ENCODE results near the gene IQCC.

Gene IQCC

GRCh38 chr1:32224285-32224684 lies 18.8 kb downstream of the IQCC start:
- DNase-seq (ENCODE audit: low spot score) = no peak

- no peak for DNase-seq (ENCODE audit: low spot score)
Observed at GRCh38 chr1:32228771-32229170, 23.3 kb downstream of the IQCC start.

- no peak for DNase-seq (ENCODE audit: low spot score)
Observed at GRCh38 chr1:32231843-32232432, 26.5 kb downstream of the IQCC start.

- DNase-seq (ENCODE audit: low spot score) = no peak
Observed at GRCh38 chr1:32232558-32233304, 27.3 kb downstream of the IQCC start.

GRCh38 chr1:32234792-32235191 lies 29.3 kb downstream of the IQCC start:
- DNase-seq (ENCODE audit: low spot score) = no peak

- no peak for DNase-seq (ENCODE audit: low spot score)
Observed at GRCh38 chr1:32239337-32239736, 33.9 kb downstream of the IQCC start.

GRCh38 chr1:32239790-32240139 lies 34.3 kb downstream of the IQCC start:
- DNase-seq (ENCODE audit: low spot score) = no peak

GRCh38 chr1:32240140-32240951 lies 34.9 kb downstream of the IQCC start:
- peak; percentile 79 for DNase-seq (ENCODE audit: low spot score)

GRCh38 chr1:32241001-32241763 lies 35.7 kb downstream of the IQCC start:
- DNase-seq (ENCODE audit: low spot score) = peak; percentile 82

GRCh38 chr1:32242341-32242851 lies 36.9 kb downstream of the IQCC start:
- DNase-seq (ENCODE audit: low spot score) = no peak

GRCh38 chr1:32246888-32247273 lies 41.4 kb downstream of the IQCC start, which contains the start of gene FAM167B:
Gene FAM167B, plus strand, starts transcription at chr1:32247222. Its CDS starts 200 bp downstream, at chr1:32247422.
- no peak for DNase-seq (ENCODE audit: low spot score)

- no peak for DNase-seq (ENCODE audit: low spot score)
Observed at GRCh38 chr1:32247452-32247851, 42.0 kb downstream of the IQCC start.

- DNase-seq (ENCODE audit: low spot score) = peak; percentile 76
Observed at GRCh38 chr1:32247983-32248889, 42.8 kb downstream of the IQCC start.

- DNase-seq (ENCODE audit: low spot score) = no peak
Observed at GRCh38 chr1:32249831-32250525, 44.5 kb downstream of the IQCC start.

- no peak for DNase-seq (ENCODE audit: low spot score)
Observed at GRCh38 chr1:32250893-32251716, 45.6 kb downstream of the IQCC start, which contains the start of gene LCK. Gene LCK, plus strand, starts transcription at chr1:32251265. Its CDS starts 23,065 bp downstream, at chr1:32274330.

GRCh38 chr1:32255072-32256071 lies 49.9 kb downstream of the IQCC start:
- no peak for DNase-seq (ENCODE audit: low spot score)

GRCh38 chr1:32256473-32257226 lies 51.2 kb downstream of the IQCC start:
- DNase-seq (ENCODE audit: low spot score) = no peak
